Neural cell (in vitro differentiated cells): Measurements from ENCODE around the gene ADGRB3. TPM values are rescaled to one million over a fixed set of nuclear protein-coding genes. Genes with fewer than 3 reads are reported as not detected.

Experiments
- H2AFZ ChIP-seq: fragments of 200-600, 300-800 bp; sonication (generic), shearing (Covaris generic); 2 replicates; pipeline ENCODE4 v1.6.0; 2014; ENCODE audit warnings: low read depth, mild to moderate bottlenecking, antibody characterized with exemption, low read length, moderate library complexity
- H3F3A ChIP-seq: fragments of 200-600 bp; shearing (Covaris generic); 2 replicates; pipeline ENCODE4 v1.6.1; 2016; ENCODE audit warnings: mild to moderate bottlenecking, moderate library complexity, mixed read lengths, antibody characterized with exemption, low read length; ENCODE audit not compliant: insufficient read depth, poor library complexity, severe bottlenecking
- H3K27ac ChIP-seq: fragments of 200-600, 300-800 bp; sonication (generic), shearing (Covaris generic); 2 replicates; pipeline ENCODE4 v1.5.1; 2014; ENCODE audit warnings: mild to moderate bottlenecking, low read length, moderate library complexity
- H3K27me3 ChIP-seq: fragments of 300-800, 200-600 bp; sonication (generic), shearing (Covaris generic); 2 replicates; pipeline ENCODE4 v1.6.0; 2014; ENCODE audit warnings: mild to moderate bottlenecking, low read depth, low read length, moderate library complexity; ENCODE audit not compliant: insufficient read depth
- H3K36me3 ChIP-seq: fragments of 300-800, 200-600 bp; sonication (generic), shearing (Covaris generic); 2 replicates; pipeline ENCODE4 v1.5.1; 2014; ENCODE audit warnings: mild to moderate bottlenecking, antibody characterized with exemption, low read length, moderate library complexity; ENCODE audit not compliant: insufficient read depth
- H3K4me2 ChIP-seq: fragments of 300-800, 200-600 bp; sonication (generic), shearing (Covaris generic); 2 replicates; pipeline ENCODE4 v1.6.0; 2014; ENCODE audit warnings: mild to moderate bottlenecking, low read length
- H3K4me3 ChIP-seq: fragments of 300-800, 200-600 bp; sonication (generic), shearing (Covaris generic); 2 replicates; pipeline ENCODE4 v1.5.1; 2014; ENCODE audit warnings: mild to moderate bottlenecking, low read length, moderate library complexity
- H3K79me2 ChIP-seq: fragments of 200-600 bp; shearing (Covaris generic); replicated peaks from 2 replicates; pipeline ENCODE4 v1.6.0; 2014; ENCODE audit warnings: mild to moderate bottlenecking, low read length, moderate library complexity; ENCODE audit not compliant: insufficient read depth
- H3K9ac ChIP-seq: fragments of 300-800, 200-600 bp; sonication (generic), shearing (Covaris generic); 2 replicates; pipeline ENCODE4 v1.6.1; 2016; ENCODE audit warnings: mild to moderate bottlenecking, low read length, mixed read lengths
- H3K9me2 ChIP-seq: fragments of 200-600 bp; shearing (Covaris generic); 2 replicates; pipeline ENCODE4 v1.6.1; 2016; ENCODE audit warnings: mild to moderate bottlenecking, low read length, mixed read lengths; ENCODE audit not compliant: insufficient read depth
- H3K9me3 ChIP-seq: fragments of 200-600, 300-800 bp; sonication (generic), shearing (Covaris generic); 2 replicates; pipeline ENCODE4 v1.6.1; 2016; ENCODE audit warnings: mild to moderate bottlenecking, mixed run types, low read length, moderate library complexity, mixed read lengths
- H4K20me1 ChIP-seq: fragments of 200-600 bp; shearing (Covaris generic); 2 replicates; pipeline ENCODE4 v1.6.1; 2016; ENCODE audit warnings: mild to moderate bottlenecking, mixed run types; ENCODE audit not compliant: insufficient read depth
- CTCF ChIP-seq: fragments of 450-650 bp; IDR thresholded peaks from 2 replicates; pipeline ENCODE4 v1.5.1; 2014; ENCODE audit warnings: antibody characterized with exemption, mild to moderate bottlenecking, moderate library complexity; ENCODE audit not compliant: poor library complexity, severe bottlenecking
- EP300 ChIP-seq: fragments of 450-650 bp; conservative IDR thresholded peaks from 2 replicates; pipeline ENCODE4 v1.6.1; 2014; ENCODE audit warnings: antibody characterized with exemption, mild to moderate bottlenecking, moderate library complexity; ENCODE audit not compliant: poor library complexity, severe bottlenecking
- EZH2 ChIP-seq: fragments of 200-600, 300-800 bp; shearing (Covaris generic), sonication (generic); IDR thresholded peaks from 2 replicates; pipeline ENCODE4 v1.6.1; 2014; ENCODE audit warnings: antibody characterized with exemption, low read length, borderline replicate concordance, mild to moderate bottlenecking; ENCODE audit not compliant: insufficient read depth, poor library complexity, severe bottlenecking
- MXI1 ChIP-seq: fragments of 450-650 bp; conservative IDR thresholded peaks from 2 replicates; pipeline ENCODE4 v1.6.1; 2014; ENCODE audit warnings: antibody characterized with exemption, mild to moderate bottlenecking; ENCODE audit not compliant: poor library complexity, severe bottlenecking
- POLR2AphosphoS5 ChIP-seq: IDR thresholded peaks from 2 replicates; pipeline ENCODE4 v1.6.1; 2012
- RAD21 ChIP-seq: fragments of 450-650 bp; conservative IDR thresholded peaks from 2 replicates; pipeline ENCODE4 v1.6.1; 2014; ENCODE audit warnings: antibody characterized with exemption, mild to moderate bottlenecking, moderate library complexity
- REST ChIP-seq: IDR thresholded peaks from 2 replicates; pipeline ENCODE4 v1.6.1; 2012; ENCODE audit warnings: borderline replicate concordance
- SMC3 ChIP-seq: fragments of 450-650 bp; conservative IDR thresholded peaks from 2 replicates; pipeline ENCODE4 v1.6.1; 2014; ENCODE audit warnings: antibody characterized with exemption, mild to moderate bottlenecking, moderate library complexity; ENCODE audit not compliant: poor library complexity
- TAF1 ChIP-seq: IDR thresholded peaks from 2 replicates; pipeline ENCODE4 v1.6.1; 2012; ENCODE audit warnings: low read depth
- polyA plus RNA-seq: library from polyadenylated mRNA; depleted of rRNA; stranded (reverse); fragments of >200 nt; gene quantifications from 2 replicates; pipeline ENCODE4 v1.2.3, GENCODE V29; 2014

The ADGRB3 gene
- polyA plus RNA-seq, 1 donor from 2014 or later = 66.5 TPM

GRCh38 chr6:69072796-69073195, 437.7 kb downstream of the ADGRB3 start:
- H3K27me3 ChIP-seq = no peaks in the 10 kb centered on the region
- no peaks in the 10 kb centered on the region for H3K9me3 ChIP-seq
- no peak overlapping the region for H2AFZ ChIP-seq
- H3K4me2 ChIP-seq = no peak overlapping the region
- no peaks in the 10 kb centered on the region for H3K9me2 ChIP-seq
- no peak overlapping the region for H3K4me3 ChIP-seq
- no peaks in the 10 kb centered on the region for H3F3A ChIP-seq
- H4K20me1 ChIP-seq = no peaks in the 10 kb centered on the region
- no peaks in the 10 kb centered on the region for H3K36me3 ChIP-seq
- H3K9ac ChIP-seq = no peak overlapping the region
- no peaks in the 10 kb centered on the region for H3K79me2 ChIP-seq
- no peak overlapping the region for H3K27ac ChIP-seq
- TF ChIP-seq SMC3 = no peak
- no peak for TF ChIP-seq RAD21
- TF ChIP-seq REST = no peak
- no peak for TF ChIP-seq EP300

- H2AFZ ChIP-seq = no peak overlapping the region
- no peaks in the 10 kb centered on the region for H3F3A ChIP-seq
- no peaks in the 10 kb centered on the region for H3K9me3 ChIP-seq
- no peak overlapping the region for H3K4me2 ChIP-seq
- no peak overlapping the region for H3K27ac ChIP-seq
- H3K27me3 ChIP-seq = no peaks in the 10 kb centered on the region
- no peaks in the 10 kb centered on the region for H3K79me2 ChIP-seq
- H3K4me3 ChIP-seq = no peak overlapping the region
- no peaks in the 10 kb centered on the region for H3K36me3 ChIP-seq
- H3K9ac ChIP-seq = no peak overlapping the region
- no peaks in the 10 kb centered on the region for H3K9me2 ChIP-seq
- no peaks in the 10 kb centered on the region for H4K20me1 ChIP-seq
- TF ChIP-seq EZH2 (no peak), REST (no peak), POLR2AphosphoS5 (no peak), EP300 (no peak), MXI1 (no peak), SMC3 (no peak), TAF1 (no peak), RAD21 (no peak), CTCF (no peak)
Measured at GRCh38 chr6:69084746-69085335, 449.8 kb downstream of the ADGRB3 start.
